ENCODE measurements around the gene ZNF215.
"Not testable (repeated sequence)": the region's sequence is repeated elsewhere in the genome, so short reads cannot be mapped to it uniquely, and the experiment has no call there.

Gene ZNF215

GRCh38 chr11:6926208-6927029 lies at the start of gene ZNF215:
ZNF215 (plus strand) TSS chr11:6926426; CDS start chr11:6932273, 5,847 bp downstream.
- DNase-seq (ENCODE audit: low spot score): peak; percentile 81

GRCh38 chr11:6876914-6877313 lies 49.3 kb upstream of the ZNF215 start:
- DNase-seq (ENCODE audit: low spot score): no peak

DNA sequence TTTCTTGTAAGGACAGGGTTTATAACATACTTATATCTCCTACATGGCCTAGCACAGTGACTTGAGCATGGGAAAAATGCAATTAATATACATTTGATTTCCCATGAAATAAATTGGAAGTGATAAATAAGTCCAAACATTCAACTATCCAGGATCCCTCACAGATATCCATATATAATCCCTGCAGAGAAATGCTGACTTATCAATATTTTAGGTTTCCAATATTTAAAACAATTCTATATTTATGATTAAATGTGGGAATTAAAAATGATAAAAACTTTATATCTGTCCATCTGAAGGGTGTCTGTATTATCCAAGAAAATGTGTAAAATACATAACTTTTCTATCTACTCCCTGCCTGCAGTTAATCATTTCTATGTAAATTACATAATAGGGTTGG lies 43.5 kb upstream of the ZNF215 start:
- no peak for DNase-seq (ENCODE audit: low spot score)

DNA sequence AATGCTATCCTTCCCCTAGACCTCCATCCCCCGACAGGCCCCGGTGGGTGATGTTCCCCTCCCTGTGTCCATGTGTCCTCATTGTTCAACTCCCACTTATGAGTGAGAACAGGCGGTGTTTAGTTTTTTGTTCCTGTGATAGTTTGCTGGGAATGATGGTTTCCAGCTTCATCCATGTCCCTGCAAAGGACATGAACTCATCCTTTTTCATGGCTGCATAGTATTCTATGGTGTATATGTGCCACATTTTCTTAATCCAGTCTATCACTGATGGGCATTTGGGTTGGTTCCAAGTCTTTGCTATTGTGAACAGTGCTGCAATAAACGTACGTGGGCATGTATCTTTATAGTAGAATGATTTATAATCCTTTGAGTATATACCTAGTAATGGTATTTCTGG lies 38.5 kb upstream of the ZNF215 start:
- not testable (repeated sequence) for DNase-seq (ENCODE audit: low spot score)

DNA sequence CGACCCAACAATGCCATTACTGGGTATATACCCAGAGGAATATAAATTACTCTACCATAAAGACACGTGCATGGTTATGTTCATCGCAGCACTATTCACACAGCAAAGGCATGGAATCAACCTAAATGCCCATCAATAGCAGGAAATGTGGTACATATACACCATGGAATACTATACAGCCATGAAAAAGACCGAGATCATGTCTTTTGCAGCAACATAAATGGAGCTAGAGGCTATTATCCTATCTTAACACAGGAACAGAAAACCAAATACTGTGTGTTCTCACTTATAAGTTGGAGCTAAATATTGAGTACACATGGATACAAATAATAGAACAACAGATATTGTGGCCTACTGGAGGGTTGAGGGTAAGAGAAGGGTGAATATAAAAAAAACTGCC lies 37.4 kb upstream of the ZNF215 start:
- DNase-seq (ENCODE audit: low spot score): no peak

GRCh38 chr11:6889835-6890234 lies 36.4 kb upstream of the ZNF215 start:
- DNase-seq (ENCODE audit: low spot score): no peak

DNA sequence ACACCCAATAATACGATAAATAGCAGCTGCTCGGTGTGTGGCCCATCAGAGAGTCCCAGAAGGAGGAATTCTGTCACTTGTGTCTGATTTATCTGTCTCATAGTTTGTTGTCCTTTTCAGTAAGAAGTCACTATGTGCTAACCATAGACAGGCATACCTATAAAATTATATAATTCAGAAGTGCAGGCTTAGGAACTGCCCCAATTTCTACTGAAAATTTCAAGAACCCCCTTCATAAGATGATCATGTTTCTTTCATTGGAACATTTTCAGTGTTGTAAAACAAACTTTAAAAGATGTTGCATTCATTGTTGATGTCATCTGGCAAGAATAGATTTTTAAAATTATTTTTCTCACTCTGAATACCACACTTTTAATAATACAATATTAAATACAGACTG lies 33.8 kb upstream of the ZNF215 start, which contains the start of gene OR2D2:
Gene OR2D2 (minus strand): TSS at position 101 of the 400 bp plus-strand sequence. CDS start 0 bp downstream, at position 101.
- no peak for DNase-seq (ENCODE audit: low spot score)

DNA sequence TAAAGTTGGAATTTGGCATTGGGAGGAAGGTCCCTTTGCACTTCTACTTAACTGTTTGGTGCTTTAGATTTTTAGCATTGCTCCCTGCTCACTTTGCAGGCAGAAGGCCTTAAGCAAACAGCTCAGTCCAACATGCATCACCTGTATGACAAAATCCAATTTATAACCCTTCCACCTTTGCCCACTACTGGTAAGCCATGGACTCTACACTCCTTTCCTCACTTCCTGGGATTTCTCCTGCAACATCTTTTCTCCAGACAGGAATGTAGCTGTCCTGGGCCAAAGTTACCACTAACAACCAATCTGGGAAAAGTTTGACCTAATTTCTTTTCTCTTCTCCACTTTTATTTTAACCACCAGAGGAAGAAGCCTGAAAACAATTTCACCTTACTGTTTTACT lies 32.1 kb upstream of the ZNF215 start:
- DNase-seq (ENCODE audit: low spot score): no peak

DNA sequence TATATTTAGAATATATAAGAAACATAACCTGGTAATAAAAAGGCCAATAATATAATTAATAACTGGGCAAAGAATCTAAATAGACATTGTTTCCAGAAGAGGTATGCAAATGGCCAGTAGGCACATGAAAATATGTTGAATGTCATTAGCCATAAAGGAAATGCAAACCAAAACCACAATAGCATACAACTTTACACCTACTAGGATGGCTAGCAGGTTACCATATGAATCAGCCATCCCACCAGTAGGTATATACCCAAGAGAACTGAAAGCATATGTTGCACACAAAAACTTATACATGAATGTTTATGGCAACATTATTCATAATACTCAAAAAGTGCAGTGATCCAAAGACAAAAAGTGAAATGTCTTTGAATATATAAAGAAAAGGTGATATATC lies 31.2 kb upstream of the ZNF215 start:
- DNase-seq (ENCODE audit: low spot score): no peak

- DNase-seq (ENCODE audit: low spot score): no peak
These were observed 27.3 kb upstream of the ZNF215 start for GRCh38 chr11:6898911-6899310.

DNA sequence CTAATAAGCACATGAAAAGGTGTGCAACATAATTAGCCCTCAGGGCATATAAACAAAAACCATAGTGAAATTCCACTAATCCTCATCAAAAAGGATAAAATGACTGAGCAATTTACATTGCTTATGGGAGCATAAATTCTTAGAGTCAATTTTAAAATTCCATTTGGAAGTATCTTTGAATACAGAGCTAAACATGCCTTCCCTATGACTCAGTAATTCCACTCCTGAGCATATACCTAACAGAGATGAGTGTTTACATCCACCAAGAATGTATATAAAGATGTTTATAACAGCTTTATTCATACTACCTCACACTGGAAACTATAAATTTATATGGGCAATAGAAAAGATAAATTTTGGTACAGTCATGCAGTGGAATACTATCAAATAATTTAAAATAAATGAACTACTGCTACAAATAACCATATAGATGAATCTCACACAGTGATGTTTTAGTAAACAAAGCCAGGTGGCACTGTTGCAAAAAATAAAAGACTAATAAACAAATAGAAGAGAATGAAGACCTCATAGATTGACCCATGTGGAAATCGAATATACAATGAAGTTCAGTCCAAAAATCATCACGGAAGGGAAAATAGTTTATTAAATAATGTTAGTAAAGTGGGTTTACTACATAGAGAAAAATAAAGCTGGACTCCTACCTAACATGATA lies 25.8 kb upstream of the ZNF215 start:
- no peak for DNase-seq (ENCODE audit: low spot score)

DNA sequence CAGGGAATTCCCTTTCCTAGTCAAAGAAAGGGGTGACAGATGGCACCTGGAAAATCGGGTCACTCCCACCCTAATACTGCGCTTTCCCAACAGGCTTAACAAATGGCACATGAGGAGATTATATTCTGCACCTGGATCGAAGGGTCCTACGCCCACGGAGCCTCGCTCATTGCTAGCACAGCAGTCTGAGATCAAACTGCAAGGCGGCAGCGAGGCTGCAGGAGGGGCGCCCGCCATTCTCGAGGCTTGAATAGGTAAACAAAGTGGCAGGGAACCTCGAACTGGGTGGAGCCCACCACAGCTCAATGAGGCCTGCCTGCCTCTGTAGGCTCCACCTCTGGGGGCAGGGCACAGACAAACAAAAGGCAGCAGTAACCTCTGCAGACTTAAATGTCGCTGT lies 21.4 kb upstream of the ZNF215 start:
- DNase-seq (ENCODE audit: low spot score): not testable (repeated sequence)

DNA sequence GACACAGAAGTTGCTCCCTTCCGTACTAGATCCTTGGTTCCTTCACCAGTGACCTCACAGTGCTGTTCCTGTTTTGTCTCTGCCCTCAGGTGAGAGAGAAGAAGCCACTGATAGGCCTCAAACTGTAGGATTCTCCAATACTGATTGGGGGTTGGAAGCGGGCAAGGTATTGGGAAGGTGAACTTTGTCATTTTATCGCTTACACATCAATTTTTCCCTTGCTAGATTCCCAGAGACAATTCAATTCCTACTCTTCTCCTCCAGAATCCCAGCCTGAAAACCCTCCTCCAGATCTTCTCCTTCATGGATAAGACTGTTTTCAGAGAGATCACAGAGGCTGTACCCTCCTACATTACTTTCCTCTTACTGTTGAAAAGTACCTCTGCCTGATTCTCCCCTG lies 14.8 kb upstream of the ZNF215 start:
- no peak for DNase-seq (ENCODE audit: low spot score)

DNA sequence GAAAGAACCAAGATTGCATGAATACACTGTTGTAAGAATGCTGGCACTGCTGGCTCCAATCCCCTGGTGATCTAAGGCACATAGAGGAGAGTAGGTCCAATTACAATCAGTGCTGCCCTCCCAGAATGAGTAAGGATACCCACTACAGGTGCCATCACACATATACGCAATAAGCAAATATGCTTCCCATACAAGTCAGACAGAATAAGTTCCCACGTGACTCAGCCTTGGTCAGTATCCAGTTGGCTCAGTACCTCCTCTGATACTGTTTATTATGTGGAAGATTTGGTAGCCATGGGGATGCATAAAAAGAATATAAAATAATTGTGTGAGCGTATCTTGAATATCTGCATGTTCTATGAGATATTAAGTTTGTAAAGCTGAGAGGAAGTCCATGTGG lies 14.3 kb upstream of the ZNF215 start:
- DNase-seq (ENCODE audit: low spot score): no peak

GRCh38 chr11:6919698-6920097 lies 6.5 kb upstream of the ZNF215 start:
- DNase-seq (ENCODE audit: low spot score): no peak

- DNase-seq (ENCODE audit: low spot score): no peak
These were observed 5.5 kb upstream of the ZNF215 start, which contains the start of gene OR2D3 for GRCh38 chr11:6920702-6921101. OR2D3 (plus strand) TSS chr11:6921002; CDS start chr11:6921002, 0 bp downstream.

- no peak for DNase-seq (ENCODE audit: low spot score)
These were observed 1.1 kb upstream of the ZNF215 start for GRCh38 chr11:6925007-6925577.

DNA sequence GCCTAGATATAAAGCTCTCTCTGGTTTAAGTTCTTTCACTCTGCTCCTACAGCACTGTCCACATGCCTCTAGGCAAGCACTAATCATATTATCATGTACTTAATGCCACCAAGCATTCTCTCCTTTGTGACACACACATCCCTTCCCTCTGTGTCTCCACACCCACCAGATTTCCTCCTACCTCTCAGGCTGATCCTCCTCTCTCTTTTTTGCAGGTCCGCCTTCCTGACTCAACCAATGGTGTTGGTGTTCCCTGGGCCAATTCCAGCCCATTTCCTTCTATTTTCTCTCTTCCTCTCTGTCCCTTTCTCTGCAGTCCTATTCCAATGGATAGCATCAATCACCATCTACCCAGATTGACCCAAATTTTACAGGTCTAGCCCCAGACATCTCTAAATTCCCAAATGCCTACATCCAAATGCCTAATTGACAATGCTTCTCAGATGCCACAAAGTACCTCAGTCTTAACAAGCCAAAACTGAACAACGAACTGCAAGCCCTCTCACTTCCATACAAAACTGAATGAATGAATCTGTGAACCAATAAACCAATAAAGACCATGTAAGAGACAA lies 504 bp upstream of the ZNF215 start:
- DNase-seq (ENCODE audit: low spot score): peak; percentile 5

- no peak for DNase-seq (ENCODE audit: low spot score)
These were observed 898 bp downstream of the ZNF215 start for GRCh38 chr11:6927030-6927617.

DNA sequence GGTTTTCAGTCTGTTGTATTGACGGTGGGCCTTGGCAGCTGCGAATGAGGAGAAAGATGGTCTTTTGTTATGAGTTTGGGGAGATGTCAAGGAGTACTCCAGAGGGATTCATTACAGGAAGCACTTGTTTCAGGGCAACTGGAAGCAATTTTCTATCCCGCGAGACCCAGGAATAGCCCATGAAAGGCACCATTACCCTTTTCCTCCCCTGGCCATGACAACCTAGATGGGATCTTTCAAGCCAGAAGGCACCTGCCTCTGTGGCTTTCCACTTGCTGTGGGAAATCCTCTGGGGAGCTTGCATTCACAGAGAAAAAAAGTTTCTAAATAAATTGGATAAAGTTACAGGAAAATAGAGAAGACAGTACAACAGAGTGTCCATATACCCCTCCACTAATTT lies 2.7 kb downstream of the ZNF215 start:
- no peak for DNase-seq (ENCODE audit: low spot score)

GRCh38 chr11:6931146-6931713 lies 5.0 kb downstream of the ZNF215 start:
- no peak for DNase-seq (ENCODE audit: low spot score)

- no peak for DNase-seq (ENCODE audit: low spot score)
These were observed 5.9 kb downstream of the ZNF215 start for GRCh38 chr11:6932145-6932544.

Measured in AG08395 (cell line).